HepG2 (cell line): Measurements from ENCODE around the gene CASR.

Experiments
- CTCF ChIP-seq: sonication (generic); formaldehyde crosslinking; IDR thresholded peaks from 2 replicates; pipeline ENCODE4 v1.5.0; 2020; ENCODE audit warnings: mild to moderate bottlenecking, missing genetic modification reagents, moderate library complexity
- DPF2 ChIP-seq: sonication (generic); formaldehyde crosslinking; IDR thresholded peaks from 2 replicates; pipeline ENCODE4 v1.4.0; 2020; ENCODE audit warnings: mild to moderate bottlenecking, low read depth, missing genetic modification reagents, borderline replicate concordance
- EZH2 ChIP-seq: conservative IDR thresholded peaks from 2 replicates; pipeline ENCODE4 v1.6.1; 2012; ENCODE audit warnings: mild to moderate bottlenecking, low read depth, low read length, moderate library complexity
- ZBTB2 ChIP-seq: sonication (generic); formaldehyde crosslinking; IDR thresholded peaks from 2 replicates; pipeline ENCODE4 v1.8.0; 2022; ENCODE audit warnings: low read depth, missing genetic modification reagents
- ZNF407 ChIP-seq: sonication (generic); formaldehyde crosslinking; IDR thresholded peaks from one replicate; pipeline ENCODE4 v1.5.1; 2020; ENCODE audit warnings: mild to moderate bottlenecking, missing genetic modification reagents; ENCODE audit errors: not compliant biosample characterization
- ZNF546 ChIP-seq: sonication (generic); formaldehyde crosslinking; conservative IDR thresholded peaks from 2 replicates; pipeline ENCODE4 v1.8.1; 2023; ENCODE audit warnings: mild to moderate bottlenecking, missing genetic modification reagents

GRCh38 chr3:122233101-122233952 is 49.9 kb downstream of the CASR start:
- TF ChIP-seq CTCF (CRISPR knock-in tag): no peak
- no peak for TF ChIP-seq ZBTB2 (CRISPR knock-in tag)
- TF ChIP-seq DPF2 (CRISPR knock-in tag): no peak
- no peak for TF ChIP-seq ZNF407 (CRISPR knock-in tag)
- no peak for TF ChIP-seq EZH2
- no peak for TF ChIP-seq ZNF546 (CRISPR knock-in tag)
